Mesodermal cell (in vitro differentiated cells): ENCODE measurements around the gene CEBPB.
A peak's percentile ranks its signal among the peaks of the same experiment; 100 is the strongest.

Experiments
- H3K27ac ChIP-seq: 2 replicates; pipeline ENCODE4 v1.7.0; 2013; ENCODE audit warnings: mild to moderate bottlenecking, low read depth, low read length, moderate library complexity; ENCODE audit not compliant: severe bottlenecking
- H3K36me3 ChIP-seq: 2 replicates; pipeline ENCODE4 v1.7.1; 2013; ENCODE audit warnings: mild to moderate bottlenecking, low read length, moderate library complexity; ENCODE audit not compliant: control insufficient read depth, insufficient read depth
- H3K4me1 ChIP-seq: one replicate; pipeline ENCODE4 v1.7.1; 2013; ENCODE audit warnings: mild to moderate bottlenecking, low read length; ENCODE audit not compliant: insufficient read depth, control insufficient read depth, poor library complexity, severe bottlenecking
- H3K4me3 ChIP-seq: 2 replicates; pipeline ENCODE4 v1.7.0; 2013; ENCODE audit warnings: low read length, control low read depth, mild to moderate bottlenecking; ENCODE audit not compliant: insufficient read depth, poor library complexity, severe bottlenecking; ENCODE audit errors: extremely low read depth
- H3K9me3 ChIP-seq: 2 replicates; pipeline ENCODE4 v1.7.1; 2013; ENCODE audit warnings: mild to moderate bottlenecking, low read length, moderate library complexity; ENCODE audit not compliant: control insufficient read depth
- WGBS, 2 experiments: methylation state at CpG; one replicate each; pipeline ENCODE4 v1.1.5; 2013; ENCODE audit warnings: missing lambda C conversion rate in 2 of 2; ENCODE audit not compliant: insufficient coverage in 2 of 2; 5-methylcytosine and 5-hydroxymethylcytosine counted together

CEBPB gene

GRCh38 chr20:50223039-50224005 is 32.7 kb downstream of the CEBPB start:
- H3K4me1 ChIP-seq, result peaks cover 7% of the 10 kb centered on the region
- WGBS, 2 experiments, result 92 to 96% methylated on average over 18 to 19 of the region's 28 CpGs
- H3K4me3 ChIP-seq, result no peak overlapping the region
- no peaks in the 10 kb centered on the region for H3K36me3 ChIP-seq
- H3K27ac ChIP-seq, result no peak overlapping the region
- no peaks in the 10 kb centered on the region for H3K9me3 ChIP-seq

- no peak overlapping the region for H3K27ac ChIP-seq
- peaks cover 7% of the 10 kb centered on the region for H3K4me1 ChIP-seq
These were observed 33.4 kb downstream of the CEBPB start for GRCh38 chr20:50224052-50224451.

GRCh38 chr20:50224531-50225255 is 34.1 kb downstream of the CEBPB start:
- WGBS, 2 experiments, result 92 to 96% methylated on average over 7 to 8 of the region's 10 CpGs
- no peaks in the 10 kb centered on the region for H3K36me3 ChIP-seq
- H3K4me3 ChIP-seq, result no peak overlapping the region
- peak overlapping the region; percentile 31 for H3K27ac ChIP-seq
- H3K4me1 ChIP-seq, result peaks cover 7% of the 10 kb centered on the region
- no peaks in the 10 kb centered on the region for H3K9me3 ChIP-seq

More at GRCh38 chr20:50224052-50224451, 33.4 kb downstream of the CEBPB start:
- Histone ChIP-seq H3K4me3 (no peak overlapping the region), H3K9me3 (no peaks in the 10 kb centered on the region), H3K36me3 (no peaks in the 10 kb centered on the region)
- 67 to 100% methylated on average over 1 of the region's 1 CpG for WGBS, 2 experiments

GRCh38 chr20:50226093-50226974 is 35.7 kb downstream of the CEBPB start:
- Histone ChIP-seq H3K4me1 (peaks cover 7% of the 10 kb centered on the region), H3K4me3 (no peak overlapping the region), H3K27ac (no peak overlapping the region), H3K36me3 (no peaks in the 10 kb centered on the region), H3K9me3 (no peaks in the 10 kb centered on the region)
- WGBS, 2 experiments, result 82 to 97% methylated on average over 5 to 9 of the region's 13 CpGs

- Histone ChIP-seq H3K27ac (no peak overlapping the region), H3K36me3 (no peaks in the 10 kb centered on the region), H3K9me3 (no peaks in the 10 kb centered on the region), H3K4me3 (no peak overlapping the region), H3K4me1 (peaks cover 4% of the 10 kb centered on the region)
- 78 to 92% methylated on average over 1 of the region's 3 CpGs for WGBS, 2 experiments
These were observed 36.9 kb downstream of the CEBPB start for GRCh38 chr20:50227506-50227905.

GRCh38 chr20:50229156-50229607 is 38.6 kb downstream of the CEBPB start:
- Histone ChIP-seq H3K4me3 (no peak overlapping the region), H3K4me1 (peaks cover 4% of the 10 kb centered on the region), H3K27ac (no peak overlapping the region), H3K36me3 (no peaks in the 10 kb centered on the region), H3K9me3 (no peaks in the 10 kb centered on the region)
- WGBS, 2 experiments, result 92 to 95% methylated on average over 7 to 9 of the region's 10 CpGs

- H3K27ac ChIP-seq, result no peak overlapping the region
- H3K9me3 ChIP-seq, result no peaks in the 10 kb centered on the region
- H3K4me1 ChIP-seq, result no peaks in the 10 kb centered on the region
- no peak overlapping the region for H3K4me3 ChIP-seq
- WGBS, 2 experiments, result 92 to 95% methylated on average over 5 to 6 of the region's 7 CpGs
- no peaks in the 10 kb centered on the region for H3K36me3 ChIP-seq
These were observed 39.6 kb downstream of the CEBPB start for GRCh38 chr20:50230184-50230583.

GRCh38 chr20:50230871-50231560 is 40.4 kb downstream of the CEBPB start:
- whole genome bisulfite sequencing, 2 experiments, result 85 to 89% methylated on average over 6 to 9 of the region's 9 CpGs
- Histone ChIP-seq H3K4me3 (no peak overlapping the region), H3K27ac (no peak overlapping the region), H3K4me1 (no peaks in the 10 kb centered on the region), H3K36me3 (no peaks in the 10 kb centered on the region), H3K9me3 (no peaks in the 10 kb centered on the region)

- Histone ChIP-seq H3K36me3 (no peaks in the 10 kb centered on the region), H3K4me1 (no peaks in the 10 kb centered on the region), H3K4me3 (no peak overlapping the region), H3K27ac (no peak overlapping the region), H3K9me3 (no peaks in the 10 kb centered on the region)
- WGBS, 2 experiments, result 94 to 97% methylated on average over 3 to 5 of the region's 6 CpGs
These were observed 41.2 kb downstream of the CEBPB start for GRCh38 chr20:50231854-50232253.
